ENCODE measurements around the gene ASTN2. TPM values are rescaled to one million over a fixed set of nuclear protein-coding genes. Genes with fewer than 3 reads are reported as not detected.

ASTN2 gene
- total RNA-seq, 4 donors from 2014 or later = 3.2 to 7.0 (median 5.4) TPM

DNA sequence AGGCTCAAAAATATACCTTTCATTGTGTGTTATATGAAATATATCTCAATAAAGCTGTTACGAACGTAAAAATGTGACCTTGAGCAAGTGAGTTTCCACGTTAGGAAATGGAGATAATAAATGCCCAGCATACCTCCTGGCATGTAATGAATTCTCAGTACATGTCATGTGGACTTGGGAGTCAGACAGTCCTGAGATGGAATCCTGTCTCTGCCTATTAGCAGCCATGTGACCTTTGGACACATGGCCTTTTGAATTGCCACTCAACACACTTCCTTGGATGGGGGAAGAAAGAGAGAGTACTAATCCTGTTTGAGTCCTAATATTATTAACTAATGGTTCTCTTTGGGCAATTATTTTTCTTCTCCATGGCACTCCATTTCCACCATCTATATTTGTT lies 702.1 kb downstream of the ASTN2 start:
- TF ChIP-seq CTCF (IDR thresholded peaks at IDR 0.05; ENCODE audit: low read depth) = no peak

DNA sequence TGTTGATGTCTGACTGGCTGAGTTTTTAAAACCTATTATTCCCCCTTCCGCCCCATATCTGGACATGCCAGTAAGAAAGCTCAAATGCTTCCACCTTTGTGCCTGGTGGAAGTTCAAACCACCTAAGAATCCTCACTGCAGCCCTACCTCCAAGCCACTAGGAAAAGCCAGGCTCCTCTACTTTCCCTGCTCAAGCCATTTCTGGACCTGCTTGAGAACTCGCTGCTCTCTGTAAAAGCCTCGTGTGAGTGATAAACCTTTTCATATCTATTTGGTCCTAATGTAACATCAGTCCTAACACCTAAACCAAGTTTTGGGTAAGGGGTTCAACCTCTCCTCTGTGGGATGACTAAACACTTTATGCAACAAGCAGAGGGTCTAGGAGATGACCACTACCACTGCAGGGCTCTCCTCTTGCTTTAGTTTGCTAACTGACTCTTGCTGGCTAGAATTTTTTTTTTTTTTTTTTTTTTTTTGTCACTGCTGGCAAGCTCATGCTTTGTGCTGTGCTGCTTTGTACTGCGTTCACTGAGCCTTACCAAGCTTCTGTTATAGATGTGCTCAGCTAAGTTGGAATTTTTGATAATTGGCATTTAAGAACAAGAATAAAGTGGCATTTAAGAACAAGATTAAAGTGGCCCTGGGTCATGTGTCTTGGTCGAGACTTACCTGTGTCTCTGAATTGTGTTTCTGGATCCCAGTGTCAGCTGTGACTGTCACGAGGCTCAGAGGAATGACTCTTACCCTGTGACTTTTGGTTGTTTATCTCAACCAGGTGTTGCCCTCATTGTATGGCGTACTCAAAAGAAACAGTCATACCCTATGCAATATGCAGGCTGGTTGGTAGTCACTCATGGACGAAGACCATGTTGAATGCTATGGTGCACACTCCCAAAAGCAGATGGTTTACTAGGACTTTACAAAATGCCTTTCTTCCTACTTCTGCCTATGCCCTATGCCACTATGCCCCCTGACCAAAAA lies 708.3 kb downstream of the ASTN2 start:
- TF ChIP-seq CTCF (IDR thresholded peaks at IDR 0.05; ENCODE audit: low read depth) = no peak

DNA sequence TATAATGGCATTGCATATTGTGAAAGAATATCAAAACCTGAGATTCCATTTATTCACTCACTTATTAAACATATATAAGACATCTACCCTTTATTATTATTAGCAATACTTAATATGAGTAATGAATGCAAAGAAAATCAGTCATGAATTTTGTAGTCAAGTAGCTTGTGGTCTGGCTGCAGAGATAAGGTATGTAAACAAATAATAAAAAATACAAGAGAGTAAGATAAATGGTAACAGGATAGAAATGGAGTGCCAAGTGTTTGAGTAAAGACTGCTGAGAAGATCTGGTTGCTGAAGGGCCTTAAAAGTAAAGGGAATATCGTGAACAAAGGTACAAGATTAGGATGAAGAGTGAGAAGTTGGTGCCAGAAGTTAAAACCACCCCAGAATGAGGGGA lies 709.3 kb downstream of the ASTN2 start:
- TF ChIP-seq CTCF (IDR thresholded peaks at IDR 0.05; ENCODE audit: low read depth) = no peak

- no peak for TF ChIP-seq CTCF (IDR thresholded peaks at IDR 0.05; ENCODE audit: low read depth)
These were observed 710.4 kb downstream of the ASTN2 start for GRCh38 chr9:116704470-116704869.

GRCh38 chr9:116703634-116704033 lies 711.2 kb downstream of the ASTN2 start:
- TF ChIP-seq CTCF (IDR thresholded peaks at IDR 0.05; ENCODE audit: low read depth) = no peak

- TF ChIP-seq CTCF (IDR thresholded peaks at IDR 0.05; ENCODE audit: low read depth) = no peak
These were observed 712.8 kb downstream of the ASTN2 start for GRCh38 chr9:116701940-116702642.
